B cell (primary cell): ENCODE measurements around the gene COQ4.

Source experiments
- CTCF ChIP-seq: fragments of 200-600 bp; IDR thresholded peaks from one replicate; pipeline ENCODE4 v1.8.0; 2022; ENCODE audit warnings: antibody characterized with exemption, mild to moderate bottlenecking
- EZH2 ChIP-seq: IDR thresholded peaks from 2 replicates; pipeline ENCODE4 v1.6.1; 2012; ENCODE audit warnings: borderline replicate concordance, low read depth, mild to moderate bottlenecking, moderate library complexity, low read length; ENCODE audit not compliant: insufficient read depth, poor library complexity, severe bottlenecking

DNA sequence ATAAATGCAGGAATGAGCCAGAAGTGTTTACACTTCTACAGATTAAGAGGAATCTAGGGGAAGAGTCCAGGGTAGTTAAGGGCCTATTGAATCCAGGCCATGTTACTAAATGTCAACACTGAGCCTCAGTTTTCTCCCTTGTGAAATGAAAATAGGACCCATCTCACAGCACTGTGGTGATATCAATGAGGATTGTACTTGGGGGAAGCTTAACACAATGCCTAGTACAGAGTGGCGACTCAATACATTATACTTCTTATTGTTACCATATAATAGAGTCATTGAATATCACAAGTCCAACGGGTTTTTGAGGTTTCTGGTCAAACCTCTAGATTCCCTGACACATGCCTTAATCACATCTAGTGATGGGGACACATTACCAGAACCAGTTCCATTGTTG lies 5.0 kb upstream of the COQ4 start:
- TF ChIP-seq CTCF: no peak
- TF ChIP-seq EZH2: no peak
